ENCODE data around the gene MEF2C.
A peak's percentile ranks its signal among the peaks of the same experiment; 100 is the strongest.
"Not testable (repeated sequence)": the region's sequence is repeated elsewhere in the genome, so short reads cannot be mapped to it uniquely, and the experiment has no call there.

The MEF2C gene

DNA sequence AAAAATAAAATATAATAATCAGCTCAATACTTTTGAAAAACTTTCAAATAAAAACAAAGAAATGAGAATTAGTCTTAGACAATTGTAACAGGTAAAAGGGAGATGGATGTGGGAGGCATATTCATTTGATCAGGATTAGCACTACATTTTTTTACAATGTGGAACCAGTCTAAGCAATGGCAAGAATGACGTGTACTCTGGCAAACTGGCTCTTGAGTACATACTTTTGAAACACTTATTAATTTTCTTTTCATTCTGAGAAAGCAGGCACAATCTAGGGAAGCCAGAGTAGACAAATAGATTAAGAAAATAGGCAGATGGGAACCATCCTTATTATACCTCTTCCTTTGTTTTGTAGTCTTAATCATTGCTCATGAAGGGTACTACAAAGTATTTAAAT, 79.7 kb downstream of the MEF2C start:
- DNase-seq = no peak

DNA sequence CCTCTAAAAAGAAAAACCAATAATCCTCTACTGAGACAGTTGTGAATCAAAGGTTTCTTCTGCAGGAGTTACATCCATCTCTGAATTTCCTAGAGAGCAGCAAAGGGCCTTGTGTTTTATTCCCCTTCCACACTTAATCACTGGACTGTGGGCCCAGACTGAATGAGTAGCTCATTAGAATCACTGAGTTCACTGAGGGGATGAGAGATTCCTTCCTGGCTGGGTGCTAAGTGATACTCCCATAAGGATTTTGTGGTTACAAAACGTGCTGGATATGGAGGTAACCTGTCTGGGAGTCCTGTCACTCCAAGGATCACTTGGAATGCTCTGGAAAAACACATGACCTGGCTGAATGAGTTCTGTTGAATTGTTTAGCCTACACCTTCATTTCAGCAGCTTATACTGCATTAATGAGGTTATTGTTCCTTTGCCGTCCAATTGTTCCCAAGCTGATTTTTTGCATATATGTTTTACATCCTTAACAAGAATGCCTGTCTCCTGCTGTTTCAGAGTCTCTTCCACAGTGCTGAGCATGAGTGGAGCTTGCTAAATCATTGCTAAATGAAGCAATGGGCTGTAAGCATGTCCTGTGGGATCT, 82.9 kb downstream of the MEF2C start:
- no peak for DNase-seq

DNA sequence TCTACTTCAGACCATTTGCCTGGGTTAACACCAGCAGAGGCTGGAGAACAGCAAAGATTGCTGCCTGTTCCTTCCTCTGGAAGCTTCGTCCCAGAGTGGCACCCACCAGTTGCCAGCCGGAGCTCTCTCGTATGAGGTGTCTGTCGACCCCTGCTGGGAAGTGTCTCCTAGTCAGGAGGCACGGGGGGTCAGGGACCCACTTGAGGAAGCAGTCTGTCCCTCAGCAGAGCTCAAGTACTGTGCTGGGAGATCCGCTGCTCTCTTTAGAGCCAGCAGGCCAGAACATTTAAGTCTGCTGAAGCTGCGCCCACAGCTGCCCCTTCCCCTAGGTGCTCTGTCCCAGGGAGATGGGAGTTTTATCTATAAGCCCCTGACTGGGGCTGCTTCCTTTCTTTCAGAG, 84.1 kb downstream of the MEF2C start:
- DNase-seq = not testable (repeated sequence)

DNA sequence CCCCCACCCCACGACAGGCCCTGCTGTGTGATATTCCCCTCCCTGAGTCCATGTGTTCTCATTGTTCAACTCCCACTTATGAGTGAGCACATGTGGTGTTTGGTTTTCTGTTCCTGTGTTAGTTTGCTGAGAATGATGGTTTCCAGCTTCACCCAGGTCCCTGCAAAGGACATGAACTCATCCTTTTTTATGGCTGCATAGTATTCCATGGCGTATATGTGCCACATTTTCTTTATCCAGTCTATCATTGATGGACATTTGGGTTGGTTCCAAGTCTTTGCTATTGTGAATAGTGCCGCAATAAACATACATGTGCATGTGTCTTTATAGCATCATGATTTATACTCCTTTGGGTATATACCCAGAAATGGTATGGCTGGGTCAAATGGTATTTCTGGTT, 89.2 kb downstream of the MEF2C start:
- DNase-seq = not testable (repeated sequence)

DNA sequence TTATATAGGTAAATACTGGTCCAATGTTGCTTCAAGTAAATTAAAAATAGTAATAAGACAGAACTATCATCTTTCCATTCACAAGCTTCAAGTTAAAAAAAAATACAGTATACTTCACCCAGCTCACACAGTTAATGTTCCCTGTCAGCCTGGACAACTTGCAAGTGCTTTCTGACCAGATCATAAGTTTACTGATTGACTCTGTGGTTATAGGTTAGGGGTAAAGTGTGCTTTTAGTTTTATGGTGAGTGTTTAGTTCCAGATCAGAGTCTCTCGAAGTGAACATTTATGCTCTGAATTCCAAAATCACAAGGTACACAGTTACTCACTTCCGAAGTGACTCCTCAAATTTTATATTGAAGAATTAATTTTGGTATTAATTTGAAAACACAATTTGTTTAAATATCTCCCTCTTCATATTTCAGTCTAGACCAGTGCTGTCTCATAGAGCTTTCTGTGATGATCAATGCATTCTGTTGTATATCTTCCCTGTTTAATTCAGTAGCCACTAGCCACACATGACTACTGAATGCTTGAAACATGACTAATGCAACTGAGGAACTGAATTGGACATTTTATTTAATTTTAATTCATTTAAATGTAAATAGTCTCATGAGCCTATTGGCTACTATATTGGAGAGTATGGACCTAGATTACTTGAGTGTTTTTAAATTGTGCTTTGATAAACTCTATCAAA, 90.7 kb downstream of the MEF2C start:
- DNase-seq = no peak

DNA sequence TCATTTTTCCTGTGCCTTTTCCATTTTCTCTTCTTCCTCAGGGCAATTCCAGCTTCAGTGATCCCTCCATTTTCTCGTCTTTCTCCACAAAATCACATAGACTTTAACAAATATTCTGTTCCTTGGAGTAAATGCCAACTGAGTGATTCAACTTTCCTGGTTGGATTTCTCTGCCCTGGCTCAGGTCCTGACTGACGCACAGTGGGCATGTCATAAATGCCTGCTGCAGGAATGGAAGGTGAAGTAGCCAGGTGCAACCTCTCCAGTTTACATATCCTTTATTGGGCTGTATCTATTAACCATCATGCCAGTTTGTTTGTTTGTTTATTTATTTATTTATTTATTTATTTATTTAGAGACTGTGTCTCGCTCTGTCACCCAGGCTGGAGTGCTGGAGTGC, 95.1 kb downstream of the MEF2C start:
- DNase-seq = no peak

DNA sequence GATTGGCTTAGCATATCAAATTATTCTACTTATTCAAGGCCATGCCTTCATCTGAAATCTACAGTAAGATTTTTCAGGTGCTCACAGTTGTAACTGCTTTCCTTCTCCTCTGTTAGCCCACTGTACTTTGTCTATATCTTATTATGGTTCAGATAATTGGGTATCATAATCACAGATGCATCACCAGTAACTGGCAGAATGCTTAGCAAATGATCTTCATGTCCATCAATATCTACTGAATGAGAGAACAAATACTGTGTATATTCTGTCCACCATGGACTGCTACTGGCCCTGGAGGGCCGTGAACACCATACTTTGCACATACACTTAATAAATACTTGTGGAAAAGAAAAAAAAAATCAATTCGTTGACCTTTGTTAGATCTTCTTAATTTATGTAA, 96.2 kb downstream of the MEF2C start:
- DNase-seq = no peak

DNA sequence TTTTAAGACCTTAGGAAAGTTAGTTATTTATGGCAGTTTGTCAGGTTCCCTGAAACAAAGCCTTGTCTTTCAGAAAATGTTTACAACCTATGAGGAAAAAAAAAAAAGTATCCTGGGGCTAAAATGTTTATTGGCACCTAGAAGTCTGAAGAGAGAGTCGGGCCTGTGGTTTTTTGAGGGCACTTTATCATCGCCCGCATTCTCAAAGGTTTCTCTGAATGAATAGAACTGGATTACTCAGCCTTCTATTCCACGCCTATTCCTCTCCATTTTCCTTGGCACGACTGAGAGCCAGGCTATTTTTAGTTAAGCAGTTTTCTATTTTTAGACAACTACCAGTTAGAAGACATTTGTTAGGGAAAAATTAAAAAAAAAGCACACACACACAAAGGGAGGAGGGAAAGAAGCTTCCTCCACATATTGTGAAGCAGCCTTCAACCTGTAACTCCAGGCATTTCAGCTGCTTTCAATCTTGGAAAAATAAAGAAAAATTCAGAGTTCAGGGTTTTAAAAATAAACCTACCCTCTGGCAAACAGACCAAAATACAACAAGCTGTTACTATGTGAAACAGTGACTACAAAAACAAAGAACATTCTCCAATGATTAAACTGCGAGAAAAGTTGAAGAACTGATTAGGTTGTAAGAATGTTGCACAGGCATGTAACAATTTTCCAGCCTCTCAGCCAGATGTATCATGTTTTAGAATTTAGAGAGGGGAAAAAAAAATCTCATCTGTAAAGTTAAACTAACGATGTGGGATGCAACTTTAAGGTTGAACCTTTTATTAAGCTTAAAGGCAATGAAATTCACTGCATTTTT, 97.0 kb downstream of the MEF2C start:
- DNase-seq = peak; percentile 48

DNA sequence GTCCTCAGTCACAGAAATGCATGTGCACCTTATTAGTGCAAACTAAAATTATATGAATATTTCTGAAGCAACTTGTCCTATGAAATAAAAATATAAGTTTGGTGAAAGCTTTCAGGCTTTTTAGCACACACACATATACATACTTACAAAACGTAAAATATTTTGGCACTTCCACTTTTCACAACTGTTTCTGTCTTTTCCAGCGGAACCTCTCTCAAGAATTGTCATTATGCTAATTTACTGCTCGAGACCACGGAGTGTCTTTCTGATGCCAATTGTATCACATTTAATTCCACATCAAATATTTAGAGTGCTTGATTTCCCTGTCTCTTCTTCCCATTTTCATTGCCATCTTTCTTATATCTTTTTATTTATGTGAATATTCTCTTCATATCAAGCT, 100.4 kb downstream of the MEF2C start:
- DNase-seq = no peak

DNA sequence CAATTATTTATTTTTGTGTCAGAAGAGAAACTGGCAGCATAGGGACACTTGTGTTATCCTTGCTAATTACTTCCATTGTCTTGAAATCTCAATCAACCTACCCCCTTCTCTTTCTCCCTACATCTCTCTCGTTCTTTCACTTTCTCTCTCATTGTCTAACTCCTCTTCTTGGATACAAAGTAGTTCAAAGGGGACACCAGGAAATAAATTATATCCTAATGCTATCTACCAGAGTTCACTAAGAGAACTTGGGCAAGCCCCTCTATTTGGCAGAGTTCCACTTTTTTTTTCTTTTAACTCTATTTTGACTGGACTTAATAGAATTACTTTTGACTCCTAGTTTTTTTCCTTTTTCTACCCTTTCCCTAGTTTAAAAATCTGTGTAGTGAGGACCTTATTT, 102.2 kb downstream of the MEF2C start:
- no peak for DNase-seq

DNA sequence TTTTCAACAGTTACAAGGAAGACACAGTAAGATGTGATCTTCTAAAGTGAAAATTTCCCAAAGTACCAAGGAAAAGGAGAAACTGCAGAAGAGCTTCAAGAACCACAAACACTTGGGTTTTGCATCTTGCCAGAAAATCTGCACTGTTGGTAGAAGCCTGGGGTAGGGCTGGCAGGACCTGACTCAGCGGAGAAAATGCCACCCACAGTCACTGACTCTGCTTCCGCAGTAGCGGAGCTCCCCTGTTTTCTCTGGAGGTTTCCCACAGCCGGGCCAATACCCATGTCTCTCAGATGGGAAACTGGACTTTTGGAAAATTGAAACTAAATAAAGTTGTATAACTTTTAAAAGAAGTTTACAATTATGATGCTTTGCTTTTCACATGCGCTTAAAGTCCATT, 104.2 kb downstream of the MEF2C start:
- no peak for DNase-seq

DNA sequence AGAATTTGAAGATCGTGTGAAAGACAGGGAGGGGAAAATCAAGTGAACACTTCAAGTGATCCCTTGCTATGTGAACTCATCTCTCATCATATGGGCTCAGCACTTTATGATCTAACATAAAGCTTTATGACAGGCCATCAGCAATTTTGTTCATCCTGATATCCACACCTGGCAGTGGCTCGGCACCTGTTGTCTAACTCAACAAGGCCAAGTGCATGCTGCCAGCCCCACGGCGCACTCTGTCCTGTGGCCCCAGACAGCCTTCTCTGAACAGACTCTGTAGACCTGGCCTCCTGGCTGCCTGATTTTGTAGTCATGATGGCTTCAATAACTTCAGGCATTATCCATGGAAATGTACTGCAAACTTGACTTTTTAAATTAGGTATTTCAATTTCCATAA, 106.3 kb downstream of the MEF2C start:
- DNase-seq = no peak

DNA sequence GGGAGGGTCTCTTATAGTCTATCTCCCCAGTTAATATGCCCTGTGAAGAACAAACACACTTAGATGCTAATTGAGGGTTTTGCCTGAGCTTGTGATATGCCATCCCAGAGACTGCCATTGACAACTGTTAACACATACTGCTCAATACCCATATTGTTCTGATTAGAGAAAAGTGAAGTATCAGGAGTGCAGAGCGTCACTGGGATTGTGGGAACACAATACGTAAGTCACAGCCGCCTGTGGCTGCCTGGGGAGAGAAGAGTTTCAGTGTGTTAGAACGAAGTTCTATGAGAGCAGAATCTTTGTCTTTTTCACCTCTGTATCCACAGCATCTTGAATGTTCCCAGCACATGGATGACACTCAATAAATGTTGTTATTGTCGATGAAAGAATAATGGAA, 110.2 kb downstream of the MEF2C start:
- DNase-seq = no peak

DNA sequence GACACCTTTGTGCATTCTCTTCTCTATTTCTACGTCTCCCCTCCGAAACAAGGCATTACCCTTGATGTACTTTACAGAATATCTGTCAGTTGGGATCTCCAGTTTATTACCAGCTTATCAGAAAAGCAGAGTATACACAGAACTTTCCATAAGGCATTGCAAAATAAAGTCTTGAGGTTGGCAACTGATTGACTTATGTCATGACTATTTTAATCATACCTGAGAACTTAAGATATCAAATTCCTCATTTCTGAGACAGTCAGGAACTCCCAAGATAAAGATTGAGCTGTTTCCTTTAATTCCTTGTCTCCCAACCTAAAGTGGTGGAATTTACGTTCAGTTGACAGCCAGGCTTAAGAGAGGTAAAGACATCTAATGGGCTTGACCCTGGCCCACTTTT, 110.9 kb downstream of the MEF2C start:
- DNase-seq = no peak

DNA sequence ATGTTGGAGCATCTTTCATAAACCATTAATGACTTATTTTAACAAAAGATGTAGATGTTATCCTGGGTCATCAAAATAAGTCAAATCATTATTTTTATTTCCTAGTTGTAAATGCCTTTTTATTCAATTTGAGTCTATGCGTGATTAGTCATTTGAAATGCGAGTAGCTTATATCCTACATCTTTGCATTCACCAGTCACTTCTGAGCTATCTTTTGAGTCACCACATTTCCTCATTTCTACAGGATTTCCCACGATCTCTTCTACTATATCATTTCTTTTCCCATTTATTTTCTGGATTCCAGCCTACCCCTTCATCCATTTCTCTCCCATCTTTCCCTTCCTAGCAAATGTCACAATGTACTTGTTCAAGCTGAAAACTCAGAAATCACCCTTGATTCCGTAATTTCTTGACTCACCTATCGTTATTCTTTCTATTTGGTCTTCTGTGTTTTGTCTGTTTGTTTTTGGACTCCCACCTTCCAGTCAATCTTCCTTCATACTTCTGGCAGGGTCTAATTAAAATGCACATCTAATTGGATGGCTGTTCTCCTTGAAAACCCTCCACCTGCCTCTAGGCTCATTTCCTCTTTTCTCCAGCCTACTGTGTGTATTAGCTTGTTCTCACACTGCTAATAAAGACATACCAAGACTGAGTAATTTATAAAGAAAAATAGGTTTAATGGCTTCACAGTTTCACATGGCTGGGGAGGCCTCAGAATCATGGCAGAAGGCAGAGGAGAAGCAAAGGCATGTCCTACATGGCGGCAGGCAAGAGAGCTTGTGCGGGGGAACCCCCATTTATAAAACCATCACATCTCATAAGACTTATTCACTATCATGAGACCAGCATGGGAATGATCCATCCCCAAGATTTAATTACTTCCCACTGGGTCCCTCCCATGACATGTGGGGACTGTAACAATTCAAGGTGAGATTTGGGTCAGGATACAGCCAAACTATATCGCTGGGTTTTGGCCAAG, 112.4 kb downstream of the MEF2C start:
- DNase-seq = no peak

DNA sequence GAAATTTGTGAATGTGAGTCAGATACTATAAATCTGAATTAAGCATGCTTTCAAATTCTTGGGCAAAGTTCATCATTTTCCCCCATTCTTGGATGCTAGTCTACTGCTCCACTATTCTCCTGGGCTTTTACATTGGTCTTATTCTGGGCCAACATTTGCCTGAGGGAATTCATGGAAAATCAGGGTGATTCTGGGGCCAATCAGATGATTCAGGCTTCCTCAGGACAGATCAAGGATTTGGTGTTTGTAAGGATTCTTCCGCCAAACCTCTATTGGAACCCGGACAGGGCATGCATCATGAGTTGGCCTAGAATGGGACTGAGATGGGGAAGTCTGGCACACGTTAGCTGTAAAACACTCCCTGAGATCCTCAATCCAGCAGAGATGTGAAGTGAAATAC, 113.8 kb downstream of the MEF2C start:
- DNase-seq = no peak

DNA sequence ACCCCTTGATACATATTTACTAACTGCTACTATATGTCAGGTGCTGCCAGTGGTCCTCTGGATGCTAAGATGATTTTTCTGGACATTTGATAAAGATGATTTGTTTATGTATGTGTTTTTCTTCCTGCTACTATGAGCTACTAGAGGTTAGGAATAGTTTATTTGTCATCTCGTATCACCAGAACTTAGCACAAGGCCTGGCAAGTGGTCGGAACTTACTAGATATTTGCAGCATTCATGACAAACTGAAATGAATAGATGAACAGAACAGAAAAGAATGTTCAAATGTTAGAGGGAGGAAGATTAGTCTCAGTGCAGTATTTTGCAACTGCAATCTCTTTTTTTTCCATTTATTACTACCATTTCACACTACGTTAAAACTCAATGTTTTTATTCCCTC, 114.6 kb downstream of the MEF2C start:
- no peak for DNase-seq

DNA sequence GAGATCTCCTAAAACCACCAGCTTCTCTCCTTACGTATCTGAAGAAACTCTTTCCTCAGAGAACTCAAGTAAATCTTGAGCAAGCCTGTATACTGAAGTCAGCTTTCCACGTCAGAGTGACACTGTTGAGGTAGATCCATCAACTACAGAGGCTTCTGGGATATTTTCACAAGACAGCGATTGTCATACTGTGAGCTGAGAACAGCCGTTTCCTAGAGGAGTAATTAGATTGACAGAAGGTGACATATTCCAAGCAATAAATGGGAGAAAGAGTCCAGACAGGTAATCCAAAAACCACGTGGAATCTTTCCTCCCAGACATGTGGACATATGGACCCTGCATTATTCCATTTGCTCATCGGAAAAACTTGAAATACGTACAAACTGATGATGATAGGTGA, 117.2 kb downstream of the MEF2C start:
- DNase-seq = no peak

DNA sequence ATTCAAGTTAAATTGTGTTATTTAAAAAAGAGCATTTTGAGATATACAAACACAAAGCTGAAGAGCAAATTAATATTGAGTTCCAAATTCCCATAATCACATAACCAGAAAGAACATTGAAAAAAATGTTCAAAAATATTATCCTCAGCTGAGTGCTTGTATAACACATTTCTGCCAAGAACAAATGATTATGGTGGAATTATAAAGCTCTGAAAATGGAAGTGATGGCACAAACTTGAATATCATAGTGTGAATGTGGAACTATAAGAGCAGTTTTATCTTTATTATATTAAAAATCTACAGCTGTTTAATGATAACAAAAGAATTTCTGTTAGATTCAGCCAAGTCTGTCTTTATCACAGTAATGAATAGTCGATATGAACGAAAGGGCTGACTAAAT, 117.8 kb downstream of the MEF2C start:
- DNase-seq = no peak

DNA sequence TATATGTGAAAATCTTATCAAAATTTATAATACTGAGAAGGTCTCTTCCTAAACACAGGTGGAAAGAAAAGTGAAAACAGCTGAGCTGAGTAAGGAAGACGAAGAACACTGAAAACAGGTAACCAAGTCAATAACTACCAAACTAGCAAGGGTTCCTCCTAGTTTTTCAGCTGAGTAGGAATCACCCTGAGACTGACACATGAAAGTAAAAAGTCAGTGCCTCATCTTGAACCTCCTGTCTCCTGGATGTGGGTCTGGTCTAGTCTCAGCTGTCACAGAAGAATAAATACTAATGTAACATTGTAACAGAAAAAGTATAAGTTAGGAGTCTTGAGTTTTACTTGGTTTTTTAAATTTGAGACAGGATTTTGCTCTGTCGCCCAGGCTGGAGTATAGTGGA, 121.0 kb downstream of the MEF2C start:
- no peak for DNase-seq

DNA sequence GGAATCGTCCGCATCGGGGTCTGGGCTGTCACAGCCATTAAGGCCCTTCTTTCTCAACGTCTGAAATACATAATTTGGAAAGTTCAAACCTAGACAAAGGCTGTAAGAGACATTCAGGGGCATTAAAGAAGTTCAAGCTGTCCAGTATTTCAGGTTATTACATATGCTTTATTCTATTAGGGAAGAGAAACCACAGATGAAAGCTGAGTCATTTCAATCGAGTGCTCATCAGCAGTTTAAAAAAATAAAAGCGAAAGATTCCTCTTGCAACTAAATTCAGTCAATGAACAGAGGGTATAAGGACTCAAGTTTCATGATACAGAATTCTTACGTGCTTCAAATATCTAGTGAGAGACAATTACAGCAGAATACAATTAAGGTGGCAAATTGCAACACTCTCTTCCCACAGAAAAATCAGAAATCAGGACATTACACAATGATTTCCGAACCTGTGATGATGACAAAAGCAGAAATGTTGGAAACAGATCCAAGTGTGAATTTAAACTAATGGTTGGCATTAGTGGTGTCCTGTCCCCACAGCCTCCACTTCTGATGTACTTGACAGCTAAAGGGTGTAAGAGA, 121.6 kb downstream of the MEF2C start:
- DNase-seq = no peak

DNA sequence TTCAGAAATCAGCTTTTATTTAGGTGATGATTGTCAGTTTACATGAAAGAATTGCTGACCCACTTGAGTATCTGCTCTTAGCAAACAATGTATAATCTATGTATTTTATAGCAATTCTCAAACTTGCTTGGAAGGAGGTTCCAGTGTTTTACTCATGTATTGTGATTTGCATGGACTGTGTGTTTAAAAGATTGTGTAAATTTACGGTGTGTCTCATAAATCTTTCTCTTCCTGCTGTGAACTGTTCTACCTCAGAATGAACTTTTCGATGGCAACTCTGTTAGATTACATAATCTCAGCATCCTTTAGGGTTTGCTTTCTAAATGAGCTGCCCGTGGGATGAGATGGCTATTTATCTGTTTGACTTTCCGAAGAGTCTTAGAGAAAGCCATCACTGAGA, 122.5 kb downstream of the MEF2C start:
- no peak for DNase-seq

All from right kidney (tissue), 1 donor.